GM19351 (cell line): Measurements from ENCODE around the gene SDK2.
"Not testable (repeated sequence)": the region's sequence is repeated elsewhere in the genome, so short reads cannot be mapped to it uniquely, and the experiment has no call there.

ENCODE experiments used
- ATAC-seq: cut with Tn5 transposase; IDR thresholded peaks from one replicate; pipeline ENCODE4 v1.9.1; 2021; ENCODE audit warnings: mild to moderate bottlenecking, moderate library complexity; ENCODE audit not compliant: unreplicated experiment

Gene SDK2

GRCh38 chr17:73379826-73380225 is 264.4 kb downstream of the SDK2 start:
- no peak for ATAC-seq

GRCh38 chr17:73378974-73379470 is 265.2 kb downstream of the SDK2 start:
- ATAC-seq: no peak

- no peak for ATAC-seq
Measured at GRCh38 chr17:73376636-73377035, 267.6 kb downstream of the SDK2 start.

GRCh38 chr17:73376152-73376551 is 268.1 kb downstream of the SDK2 start:
- ATAC-seq: no peak

GRCh38 chr17:73371836-73372235 is 272.4 kb downstream of the SDK2 start:
- no peak for ATAC-seq

- ATAC-seq: no peak
Measured at GRCh38 chr17:73371285-73371684, 273.0 kb downstream of the SDK2 start.

- not testable (repeated sequence) for ATAC-seq
Measured at GRCh38 chr17:73369817-73370490, 274.3 kb downstream of the SDK2 start.

GRCh38 chr17:73369111-73369521 is 275.1 kb downstream of the SDK2 start:
- no peak for ATAC-seq

GRCh38 chr17:73368085-73368631 is 276.1 kb downstream of the SDK2 start:
- ATAC-seq: no peak

- no peak for ATAC-seq
Measured at GRCh38 chr17:73365906-73366623, 278.2 kb downstream of the SDK2 start.

- no peak for ATAC-seq
Measured at GRCh38 chr17:73365301-73365874, 278.9 kb downstream of the SDK2 start.

- no peak for ATAC-seq
Measured at GRCh38 chr17:73364155-73364522, 280.1 kb downstream of the SDK2 start.

GRCh38 chr17:73363442-73364154 is 280.6 kb downstream of the SDK2 start:
- no peak for ATAC-seq

- no peak for ATAC-seq
Measured at GRCh38 chr17:73362697-73363096, 281.5 kb downstream of the SDK2 start.

GRCh38 chr17:73360961-73361761 is 283.1 kb downstream of the SDK2 start:
- no peak for ATAC-seq

- no peak for ATAC-seq
Measured at GRCh38 chr17:73359987-73360410, 284.2 kb downstream of the SDK2 start.

GRCh38 chr17:73359352-73359751 is 284.9 kb downstream of the SDK2 start:
- ATAC-seq: no peak

- ATAC-seq: no peak
Measured at GRCh38 chr17:73358668-73359067, 285.6 kb downstream of the SDK2 start.

- no peak for ATAC-seq
Measured at GRCh38 chr17:73357981-73358380, 286.3 kb downstream of the SDK2 start.

GRCh38 chr17:73357318-73357717 is 286.9 kb downstream of the SDK2 start:
- ATAC-seq: no peak
